ENCODE measurements around the gene SLIT3.

GRCh38 chr5:168831383-168831782 lies 469.6 kb downstream of the SLIT3 start:
- TF ChIP-seq POLR2A (IDR thresholded peaks at IDR 0.05) (no peak), POLR2AphosphoS5 (IDR thresholded peaks at IDR 0.05; ENCODE audit: insufficient read depth in 1 of 2, low read depth in 1 of 2) (no peak), CTCF (IDR thresholded peaks at IDR 0.05) (no peak)
